ENCODE results near the gene TWIST1. TPM values are rescaled to one million over a fixed set of nuclear protein-coding genes. Genes with fewer than 3 reads are reported as not detected.

The TWIST1 gene
- polyA plus RNA-seq, 12 donors: 4.0 to 70.4 (median 8.8) TPM; not detected in 1

DNA sequence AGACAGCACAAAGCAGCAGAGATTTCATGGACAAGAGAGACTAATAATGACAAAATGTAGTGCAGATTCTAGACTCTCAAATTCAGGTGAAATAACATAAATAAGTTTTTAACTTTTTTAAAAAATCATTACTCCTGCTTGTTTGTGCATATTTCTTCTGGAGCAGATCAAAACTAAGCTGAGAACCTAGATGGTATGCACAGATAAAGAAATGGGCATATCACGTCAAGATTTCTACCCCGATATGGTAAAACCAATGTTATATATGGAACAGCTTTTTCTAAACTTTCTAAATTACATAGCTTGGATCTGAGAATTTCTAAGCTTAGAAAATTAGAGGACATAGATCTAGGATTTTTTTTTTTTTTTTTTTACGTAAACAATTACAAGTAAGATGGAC is 18.2 kb downstream of the TWIST1 start:
- DNase-seq: no peak

DNA sequence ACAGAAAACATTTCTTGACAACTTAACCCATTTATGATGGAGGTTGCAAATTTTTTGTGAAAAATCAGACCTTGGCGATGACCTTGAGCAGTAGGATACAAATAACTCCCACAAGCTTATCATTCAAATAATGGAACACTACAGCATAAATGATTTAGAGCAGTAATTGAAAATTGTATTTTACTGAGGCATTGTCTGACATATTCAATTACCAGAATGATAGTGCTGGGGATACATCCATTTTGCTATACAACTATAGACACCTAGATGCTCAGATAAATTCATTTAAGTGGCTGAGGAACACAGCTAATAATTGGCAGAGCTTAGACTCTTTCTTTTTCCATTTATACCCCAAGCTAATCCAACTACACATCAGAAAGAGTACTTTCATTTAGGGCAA is 18.9 kb downstream of the TWIST1 start:
- DNase-seq: no peak

DNA sequence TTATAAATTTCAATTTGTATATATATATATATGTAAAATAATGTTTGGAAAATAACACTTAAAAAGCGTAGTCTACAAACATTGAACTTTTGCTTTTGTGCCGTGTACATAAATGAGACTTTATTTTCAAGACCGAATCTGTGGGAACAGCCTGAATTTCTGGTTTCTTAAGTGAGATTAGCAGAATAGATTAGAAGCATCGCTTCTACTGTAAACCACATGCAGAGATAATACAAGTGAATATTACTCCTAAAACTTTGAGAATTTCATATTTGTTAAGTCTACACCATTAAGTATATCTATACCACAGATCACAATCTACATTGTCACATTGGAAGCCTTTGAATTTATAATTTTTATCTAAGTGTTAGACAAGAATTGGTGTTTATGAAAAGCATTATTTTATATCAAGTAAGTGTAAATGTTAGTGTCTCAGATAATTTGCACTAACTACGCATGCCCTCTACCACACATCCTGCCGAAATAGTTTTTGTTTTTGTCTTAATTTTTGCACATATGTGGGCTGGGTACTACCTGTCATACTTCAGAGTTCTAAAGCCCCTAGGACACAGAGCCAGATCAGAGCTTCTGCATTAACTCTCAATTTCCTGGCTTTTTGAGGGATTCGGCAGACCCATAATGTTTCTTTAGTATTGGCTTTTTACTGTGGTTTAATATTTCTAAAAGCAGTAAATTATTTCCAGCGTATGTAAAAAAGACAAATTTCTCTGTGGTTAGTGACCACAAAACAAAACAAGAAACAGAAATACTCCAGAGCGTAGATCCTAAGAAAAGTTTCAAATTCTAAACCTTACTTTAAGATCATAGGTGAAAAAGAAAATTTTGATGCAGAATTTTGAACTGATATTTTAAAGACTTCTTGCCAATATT is 20.0 kb downstream of the TWIST1 start:
- DNase-seq: no peak

DNA sequence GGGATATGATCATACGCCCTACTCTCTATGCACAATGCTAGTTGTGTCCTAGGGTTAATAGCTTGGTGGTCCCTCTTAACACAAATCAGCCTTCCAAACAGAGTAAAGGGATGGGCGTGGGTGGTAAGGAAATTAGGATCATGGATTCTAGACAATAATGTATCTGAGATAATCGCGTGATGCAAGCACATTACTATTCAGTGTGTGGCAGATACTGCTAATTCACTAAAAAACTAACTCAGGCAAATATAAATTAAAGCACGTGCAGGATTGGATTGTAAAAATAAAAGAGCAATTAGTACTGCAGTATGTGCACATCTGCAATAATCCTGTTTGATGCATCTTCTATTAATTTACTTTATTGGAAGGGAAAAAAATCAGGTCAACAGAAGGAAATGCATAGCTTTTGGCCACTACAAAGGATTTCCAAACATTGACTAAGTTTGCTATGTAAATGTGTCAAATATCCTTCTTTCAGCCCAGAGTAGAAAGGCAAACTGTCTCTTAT is 22.0 kb downstream of the TWIST1 start:
- DNase-seq: no peak

DNA sequence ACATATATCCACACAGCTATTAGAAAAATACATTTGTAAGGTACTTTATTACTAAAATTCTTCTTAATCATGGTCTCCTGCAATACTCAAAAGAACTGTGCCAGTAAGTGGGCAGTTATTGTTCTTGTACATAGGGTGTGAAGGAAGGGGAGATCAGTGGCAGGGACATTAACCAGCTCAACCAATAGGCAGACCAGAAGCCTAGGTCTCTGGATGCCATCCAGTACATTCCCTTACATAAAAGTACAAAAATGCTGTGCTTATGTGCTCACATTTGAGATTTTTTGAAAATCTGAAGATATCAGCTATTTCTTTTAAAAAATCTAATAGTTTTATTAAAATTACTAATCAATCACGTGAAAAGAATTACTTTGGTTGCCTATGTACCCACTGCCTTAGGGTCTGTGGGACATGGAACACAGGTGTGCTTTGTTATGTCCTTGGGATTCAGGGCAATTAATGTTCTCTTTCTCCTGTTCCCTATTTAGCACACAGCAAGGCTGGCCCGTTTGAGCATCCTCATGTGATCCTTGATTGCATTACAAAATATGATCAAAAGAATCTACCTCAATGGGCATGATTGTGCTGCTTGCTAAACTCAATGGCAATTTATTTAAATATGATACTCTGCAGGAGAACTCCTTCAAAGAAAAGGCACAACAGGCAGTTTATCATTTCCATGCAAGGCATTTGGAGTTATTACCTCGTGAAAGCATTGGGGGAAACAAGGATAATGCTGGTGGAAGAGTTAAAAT is 22.7 kb downstream of the TWIST1 start:
- no peak for DNase-seq

DNA sequence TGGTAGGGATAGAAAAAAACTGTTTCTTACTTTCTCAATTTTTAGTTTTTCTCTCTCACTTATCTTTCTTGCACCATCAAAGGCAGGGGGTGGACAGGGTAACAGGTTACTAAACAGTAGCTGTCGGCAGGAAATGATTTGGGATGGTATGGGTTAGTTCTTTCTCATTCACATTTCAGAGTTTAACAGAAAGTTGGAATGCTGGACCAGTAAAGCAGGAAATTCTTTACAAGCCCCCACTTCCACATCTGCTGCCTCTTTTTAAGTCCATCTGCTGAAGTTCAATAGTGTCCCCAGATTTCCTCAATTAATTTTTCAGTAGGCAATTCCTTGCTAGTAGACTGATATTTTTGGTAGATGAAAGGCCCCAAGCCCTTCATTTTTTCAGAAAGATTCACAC is 23.3 kb downstream of the TWIST1 start:
- DNase-seq: no peak

DNA sequence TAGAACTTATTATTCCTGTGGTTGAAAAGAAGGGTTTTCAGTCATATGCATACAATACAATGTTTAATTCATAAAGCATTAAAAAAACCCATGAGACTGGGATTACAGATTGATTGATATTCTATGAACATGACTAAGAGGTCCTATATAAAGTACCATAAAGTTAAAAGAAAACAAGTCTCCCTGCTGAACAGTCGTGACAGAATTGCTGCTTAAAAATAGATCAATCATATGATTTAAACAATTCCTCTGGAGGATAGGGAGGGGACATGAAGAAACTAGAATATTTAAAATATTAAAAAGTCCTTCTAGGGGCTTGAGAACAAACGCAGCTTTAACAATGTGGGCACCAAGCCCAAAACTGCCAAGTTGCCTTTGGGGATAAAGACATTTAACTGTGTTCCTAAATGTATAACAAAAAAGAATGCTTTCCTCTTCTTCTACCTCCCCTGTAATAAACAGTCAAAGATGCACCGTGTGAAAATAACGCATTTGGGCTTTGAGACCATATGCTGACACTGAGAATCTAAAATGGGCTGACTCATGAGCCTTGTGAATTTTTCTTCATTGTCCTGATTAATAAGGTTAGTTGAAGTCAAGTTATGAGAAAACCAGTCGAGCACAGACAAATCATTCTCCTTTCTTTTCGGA is 25.8 kb downstream of the TWIST1 start:
- DNase-seq: no peak

DNA sequence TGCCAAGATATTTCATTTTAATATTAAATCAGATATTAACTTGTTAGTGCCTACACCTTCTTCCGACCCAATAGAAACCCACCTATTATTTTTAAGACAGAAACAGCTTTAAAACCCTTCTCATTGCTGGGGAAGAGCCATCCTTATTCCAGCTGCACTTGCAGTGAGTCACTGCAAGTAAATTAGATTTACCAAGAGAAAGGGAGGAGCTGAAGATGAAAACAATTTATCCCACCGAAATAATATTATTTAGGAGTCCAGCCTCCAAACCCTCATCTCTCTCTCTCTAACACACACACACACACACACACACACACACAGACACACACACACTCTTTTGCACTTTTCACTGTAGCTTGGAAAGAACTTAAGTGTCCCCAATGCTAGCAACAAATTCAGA is 26.9 kb downstream of the TWIST1 start:
- DNase-seq: no peak

DNA sequence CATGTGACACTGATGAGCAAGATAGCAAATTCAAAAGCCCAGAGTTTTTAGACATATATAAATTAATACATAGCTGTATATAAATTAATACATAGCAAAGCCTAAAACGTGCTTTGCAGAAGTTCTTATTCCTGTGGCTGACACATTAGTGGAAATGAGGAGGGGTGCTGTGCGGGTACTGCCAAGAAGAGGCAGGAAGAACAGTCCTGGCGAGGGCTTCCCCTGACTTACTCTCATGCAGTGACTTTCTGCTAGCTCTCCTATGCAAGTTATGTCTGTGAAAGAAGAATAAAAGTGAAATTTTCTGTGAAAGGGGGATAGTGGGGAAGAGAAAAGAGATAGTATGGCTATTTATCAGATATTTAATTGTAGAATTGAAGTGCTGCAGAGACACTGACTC is 27.6 kb downstream of the TWIST1 start:
- DNase-seq: no peak

DNA sequence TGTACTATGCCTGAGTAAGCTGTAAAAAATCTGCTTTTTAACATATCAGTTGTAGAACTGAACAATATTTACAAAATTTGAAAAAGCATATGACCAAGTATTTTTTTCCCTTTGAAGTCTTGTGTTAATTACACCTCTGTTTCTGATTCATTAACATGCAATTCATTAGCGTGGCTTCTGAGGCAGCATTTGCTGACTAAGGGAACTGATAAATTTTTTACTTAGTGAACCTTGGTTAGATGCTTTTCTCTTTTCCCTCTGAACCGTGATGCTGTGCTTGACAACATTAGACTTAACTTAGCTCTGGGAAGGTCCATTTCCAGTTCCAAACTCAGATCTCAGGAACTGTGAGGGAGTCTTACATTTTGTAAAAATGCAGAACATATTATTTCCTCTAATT is 28.1 kb downstream of the TWIST1 start:
- DNase-seq: no peak

DNA sequence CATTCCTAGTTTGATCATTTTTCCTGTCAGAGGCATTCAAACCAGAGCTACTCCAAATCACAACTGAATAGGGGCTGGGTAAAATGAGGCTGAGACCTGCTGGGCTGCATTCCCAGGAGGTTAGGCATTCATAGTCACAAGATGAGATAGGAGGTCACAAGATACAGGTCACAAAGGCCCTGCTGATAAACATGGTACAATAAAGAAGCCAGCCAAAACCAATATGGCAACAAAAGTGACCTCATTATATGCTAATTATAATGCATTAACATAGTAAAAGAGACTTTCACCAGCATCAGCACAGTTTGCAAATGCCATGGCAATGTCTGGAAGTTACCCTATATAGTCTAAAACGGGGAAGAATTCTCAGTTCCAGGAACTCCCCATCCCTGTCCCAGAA is 37.3 kb downstream of the TWIST1 start:
- no peak for DNase-seq

DNA sequence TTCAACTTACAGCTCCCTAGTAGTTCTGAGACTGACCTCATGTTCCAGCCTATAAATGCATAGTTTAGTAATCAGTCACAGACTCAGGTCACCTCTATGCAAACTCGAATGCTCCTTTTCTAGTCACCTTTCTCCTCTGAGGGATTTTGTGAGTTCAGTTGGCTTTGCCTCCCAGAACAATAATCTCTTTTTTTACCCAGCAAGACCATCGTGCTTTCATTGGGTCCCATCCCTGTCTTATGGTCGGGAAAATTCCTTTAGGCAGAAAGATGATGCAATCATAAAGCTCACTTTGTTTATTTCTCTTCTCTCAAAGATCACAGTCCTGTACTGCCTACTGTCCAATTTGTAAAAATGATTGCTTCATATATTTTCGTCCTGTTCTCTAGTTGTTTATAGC is 38.4 kb downstream of the TWIST1 start:
- no peak for DNase-seq

DNA sequence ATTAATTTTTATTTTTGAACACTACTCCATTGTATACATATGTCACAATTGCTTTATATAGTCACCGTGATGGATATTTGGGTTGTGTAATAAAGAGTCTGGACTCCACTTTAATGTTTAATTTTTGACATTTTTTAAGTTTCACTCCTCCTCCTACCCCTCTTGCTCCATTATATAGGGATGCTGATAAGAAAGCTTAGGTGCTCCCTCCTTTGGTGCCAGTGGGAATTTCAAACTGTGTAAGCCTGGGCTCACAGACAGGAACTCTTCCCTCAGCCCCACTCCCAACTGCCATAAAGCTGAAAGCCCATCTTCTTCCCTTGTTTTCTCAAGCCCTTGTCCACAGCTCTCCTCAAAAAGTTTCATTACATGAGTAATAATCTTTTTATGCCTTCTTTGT is 47.6 kb downstream of the TWIST1 start:
- DNase-seq: no peak

DNA sequence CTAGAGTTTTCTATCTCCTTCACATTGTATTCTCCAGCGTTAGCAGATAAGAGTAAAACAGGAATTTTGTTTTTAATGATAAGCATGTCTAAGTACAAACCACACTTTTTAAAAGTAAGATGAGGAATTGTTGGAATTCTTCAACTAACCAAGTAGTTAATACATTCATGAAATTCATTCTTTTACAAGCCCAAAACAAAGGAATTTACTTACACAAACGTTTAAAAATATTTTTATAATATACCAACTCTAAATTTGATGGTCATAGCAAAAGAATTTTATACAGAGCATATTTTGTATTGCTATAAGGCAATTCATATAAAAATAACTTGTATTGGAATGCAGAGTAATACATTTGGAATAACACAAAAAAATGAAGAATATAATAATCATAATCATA is 51.3 kb downstream of the TWIST1 start:
- no peak for DNase-seq

Other genes with a start within 250 kb of the TWIST1 start
- not detected for gene FERD3L, start 27.8 kb upstream of the TWIST1 start, polyA plus RNA-seq (ENCODE audit: insufficient read length in 12 of 12)

Measured in muscle of arm (tissue), 12 donors.